ENCODE data around the gene MDN1.

Gene MDN1

DNA sequence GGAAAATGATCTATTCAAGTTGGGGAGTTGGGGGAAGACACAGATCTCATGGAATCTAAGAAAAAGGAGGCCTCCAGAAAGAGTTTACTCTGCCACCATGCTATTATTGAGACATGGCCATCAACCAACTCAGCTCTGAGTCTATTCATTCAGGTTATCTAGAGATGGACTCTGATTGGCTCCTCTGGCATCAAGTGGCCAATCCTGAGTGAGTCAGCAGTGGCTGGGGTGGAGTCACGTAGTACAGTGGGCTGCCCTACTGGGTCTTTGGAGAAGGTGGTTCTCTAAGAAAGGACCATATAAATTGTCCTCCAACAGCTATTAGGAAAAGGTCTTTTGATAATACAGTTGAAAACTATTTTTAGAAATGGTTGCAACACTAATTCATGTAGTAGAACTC, 223.1 kb downstream of the MDN1 start:
- DNase-seq (ENCODE audit: low read depth), result no peak

DNA sequence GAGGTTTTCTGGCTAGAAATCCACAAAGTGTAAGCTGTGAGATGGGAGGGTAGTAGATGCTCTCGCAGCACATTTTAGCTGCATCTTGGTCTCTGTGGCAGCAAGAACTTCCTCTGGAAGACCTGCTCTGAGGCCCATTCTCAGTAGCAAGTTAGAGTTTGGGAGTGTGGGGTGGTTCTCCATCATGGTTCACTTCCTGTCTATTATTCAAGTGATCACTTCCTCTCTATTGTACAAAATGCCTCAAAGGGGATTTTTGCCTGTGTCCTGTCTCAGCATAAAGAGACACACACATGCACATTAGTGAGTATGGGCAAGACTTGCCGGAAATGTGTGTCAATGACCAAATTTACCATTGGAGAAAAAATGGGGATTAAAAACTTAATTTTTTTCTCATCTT, 223.5 kb downstream of the MDN1 start:
- DNase-seq (ENCODE audit: low read depth), result no peak

All from fibroblast of the conjunctiva (primary cell).